H1 (cell line): ENCODE data around the gene CTTNBP2. TPM values are rescaled to one million over a fixed set of nuclear protein-coding genes. Genes with fewer than 3 reads are reported as not detected.

Experiments used
- CTCF ChIA-PET: fragments of 300-600 bp; sonication (Branson Sonifier 250); formaldehyde crosslinking; loops from one replicate; lab custom pipeline; 2021; ENCODE audit not compliant: partially characterized antibody; lab: Charles Lee
- POLR2A ChIA-PET: fragments of 300-600 bp; sonication (Branson Sonifier 250); formaldehyde crosslinking; loops from one replicate; lab custom pipeline; 2021; ENCODE audit warnings: inconsistent platforms; ENCODE audit not compliant: partially characterized antibody; lab: Charles Lee
- DNase-seq, 2 experiments: peaks; one replicate each; pipeline versions ENCODE4 v3.0.0 to v3.0.0-alpha.2; 2010 to 2022; ENCODE audit warnings: low spot score in 2 of 2, low read depth in 1 of 2, mixed read lengths in 1 of 2
- FAIRE-seq: peaks from 2 replicates; lab custom pipeline; 2011; peaks lifted over from hg19 to GRCh38; lab: Jason Lieb, UNC
- H2AFZ ChIP-seq: 2 replicates; pipeline ENCODE4 v1.8.1; 2012; ENCODE audit warnings: low read length, inconsistent platforms
- H2AK5ac ChIP-seq: 2 replicates; pipeline ENCODE4 v1.6.1; 2013; ENCODE audit warnings: low read depth, low read length
- H2BK120ac ChIP-seq: replicated peaks from 2 replicates; pipeline ENCODE3; 2013; ENCODE audit warnings: low read depth, low read length, inconsistent platforms
- H2BK12ac ChIP-seq: 2 replicates; pipeline ENCODE4 v1.6.1; 2013; ENCODE audit warnings: low read depth, low read length
- H2BK15ac ChIP-seq: 2 replicates; pipeline ENCODE4 v1.6.1; 2013; ENCODE audit warnings: low read length
- H2BK20ac ChIP-seq: 2 replicates; pipeline ENCODE4 v1.6.1; 2013; ENCODE audit warnings: low read length
- H2BK5ac ChIP-seq: 2 replicates; pipeline ENCODE4 v1.6.1; 2013; ENCODE audit warnings: low read depth, low read length
- H3K14ac ChIP-seq: 2 replicates; pipeline ENCODE4 v1.6.1; 2013; ENCODE audit warnings: inconsistent platforms; ENCODE audit not compliant: insufficient read length
- H3K18ac ChIP-seq: 2 replicates; pipeline ENCODE4 v1.6.1; 2013; ENCODE audit warnings: low read length; ENCODE audit errors: extremely low read depth
- H3K23ac ChIP-seq: 2 replicates; pipeline ENCODE4 v1.6.1; 2013; ENCODE audit warnings: inconsistent platforms; ENCODE audit not compliant: insufficient read length
- H3K23me2 ChIP-seq: 2 replicates; pipeline ENCODE4 v1.6.1; 2013; ENCODE audit warnings: low read depth, low read length
- H3K27ac ChIP-seq: 2 replicates; pipeline ENCODE4 v1.6.1; 2011; ENCODE audit warnings: low read depth, low read length, inconsistent platforms
- H3K27me3 ChIP-seq, 4 experiments: replicated peaks in 1 of 4; 1 replicate in 1 of 4; 2 replicates in 3 of 4; pipeline versions ENCODE4 v1.6.1 to v1.8.1; 2011 to 2013; ENCODE audit warnings: low read length in 3 of 4, mild to moderate bottlenecking in 3 of 4, inconsistent platforms in 2 of 4, mixed read lengths in 2 of 4, moderate library complexity in 1 of 4; ENCODE audit not compliant: control insufficient read depth in 3 of 4, insufficient read depth in 3 of 4; ENCODE audit errors: extremely low read depth in 1 of 4
- H3K36me3 ChIP-seq, 4 experiments: 2 replicates each; pipeline versions ENCODE4 v1.6.1 to v1.8.1; 2011 to 2013; ENCODE audit warnings: mild to moderate bottlenecking in 4 of 4, low read length in 3 of 4, moderate library complexity in 2 of 4, control low read depth in 1 of 4, inconsistent platforms in 1 of 4; ENCODE audit not compliant: insufficient read depth in 4 of 4, control insufficient read depth in 2 of 4
- H3K4ac ChIP-seq: replicated peaks from 2 replicates; pipeline ENCODE3; 2013; ENCODE audit warnings: low read length, low read depth, mixed read lengths, inconsistent platforms; ENCODE audit not compliant: insufficient read length
- H3K4me1 ChIP-seq, 4 experiments: replicated peaks in 1 of 4; 1 replicate in 1 of 4; 2 replicates in 3 of 4; pipeline versions ENCODE4 v1.6.1 to v1.8.1; 2011 to 2013; ENCODE audit warnings: low read length in 3 of 4, inconsistent platforms in 2 of 4, mixed read lengths in 1 of 4; ENCODE audit not compliant: insufficient read depth in 4 of 4, control insufficient read depth in 3 of 4
- H3K4me2 ChIP-seq, 2 experiments: 2 replicates each; pipeline versions ENCODE4 v1.6.1 to v1.8.1; 2011 to 2013; ENCODE audit warnings: low read depth in 2 of 2, low read length in 2 of 2, control low read depth in 1 of 2, inconsistent platforms in 1 of 2, mild to moderate bottlenecking in 1 of 2; ENCODE audit not compliant: insufficient read depth in 1 of 2
- H3K4me3 ChIP-seq, 4 experiments: fragments of 200-600, 300-600 bp in 1 of 4; sonication (generic), shearing (Covaris generic), sonication (Bioruptor Twin) in 1 of 4; 2 replicates each; pipeline versions ENCODE4 v1.5.1 to v1.8.1; 2011 to 2016; ENCODE audit warnings: low read length in 4 of 4, low read depth in 3 of 4, control low read depth in 2 of 4, inconsistent platforms in 2 of 4, mild to moderate bottlenecking in 2 of 4, mixed read lengths in 1 of 4, moderate library complexity in 1 of 4; ENCODE audit not compliant: insufficient read depth in 2 of 4; ENCODE audit errors: extremely low read depth in 1 of 4
- H3K56ac ChIP-seq: replicated peaks from 2 replicates; pipeline ENCODE3; 2013; ENCODE audit warnings: low read depth, mild to moderate bottlenecking, mixed read lengths, low read length, inconsistent platforms; ENCODE audit not compliant: insufficient read length
- H3K79me1 ChIP-seq: 2 replicates; pipeline ENCODE4 v1.6.1; 2013; ENCODE audit warnings: low read depth, low read length, control low read depth
- H3K79me2 ChIP-seq, 2 experiments: 2 replicates each; pipeline versions ENCODE4 v1.6.1 to v1.8.1; 2012 to 2013; ENCODE audit warnings: low read length in 2 of 2, mild to moderate bottlenecking in 2 of 2, inconsistent platforms in 1 of 2; ENCODE audit not compliant: insufficient read depth in 2 of 2, control insufficient read depth in 1 of 2
- H3K9ac ChIP-seq, 4 experiments: replicated peaks in 1 of 4; 1 replicate in 1 of 4; 2 replicates in 3 of 4; pipeline versions ENCODE4 v1.6.1 to v1.8.1; 2011 to 2013; ENCODE audit warnings: low read depth in 3 of 4, low read length in 3 of 4, control low read depth in 2 of 4, mild to moderate bottlenecking in 2 of 4, moderate library complexity in 2 of 4, inconsistent platforms in 1 of 4; ENCODE audit errors: extremely low read depth in 1 of 4
- H3K9me3 ChIP-seq, 2 experiments: 2 replicates each; pipeline versions ENCODE4 v1.6.1 to v1.8.1; 2012 to 2013; ENCODE audit warnings: mild to moderate bottlenecking in 2 of 2, moderate library complexity in 2 of 2, control low read depth in 1 of 2, inconsistent platforms in 1 of 2, low read depth in 1 of 2, low read length in 1 of 2, mixed read lengths in 1 of 2; ENCODE audit not compliant: insufficient read depth in 2 of 2
- H4K20me1 ChIP-seq, 2 experiments: replicated peaks in 1 of 2; 2 replicates each; pipeline versions ENCODE3 to v1.8.1; 2011 to 2013; ENCODE audit warnings: inconsistent platforms in 2 of 2, low read length in 2 of 2, mild to moderate bottlenecking in 1 of 2; ENCODE audit not compliant: insufficient read depth in 2 of 2, control insufficient read depth in 1 of 2
- H4K5ac ChIP-seq: 2 replicates; pipeline ENCODE4 v1.6.1; 2013; ENCODE audit warnings: low read length, low read depth, mixed read lengths, inconsistent platforms; ENCODE audit not compliant: insufficient read length
- H4K8ac ChIP-seq: 2 replicates; pipeline ENCODE4 v1.8.0; 2013; ENCODE audit warnings: mild to moderate bottlenecking, moderate library complexity, low read length, inconsistent platforms; ENCODE audit not compliant: insufficient read depth; ENCODE audit errors: extremely low read depth
- H4K91ac ChIP-seq: replicated peaks from 2 replicates; pipeline ENCODE3; 2013; ENCODE audit warnings: low read length, mixed read lengths, inconsistent platforms; ENCODE audit not compliant: insufficient read length
- WGBS, 2 experiments: shearing (Covaris generic) in 1 of 2; methylation state at CpG; one replicate each; pipeline versions ENCODE4 v1.1.6 to v1.1.7; 2013 to 2015; ENCODE audit warnings: low lambda C conversion rate in 2 of 2, mixed read lengths in 2 of 2, inconsistent platforms in 1 of 2, low coverage in 1 of 2, missing lambda C conversion rate in 1 of 2; ENCODE audit not compliant: insufficient replicate concordance in 2 of 2, insufficient coverage in 1 of 2, insufficient read length in 1 of 2; ENCODE audit errors: extremely low coverage in 1 of 2, missing lambda C conversion rate in 1 of 2; 5-methylcytosine and 5-hydroxymethylcytosine counted together
- polyA plus RNA-seq, 7 experiments: library from polyadenylated mRNA; depleted of rRNA in 3 of 7; stranded (reverse) in 5 of 7; unstranded in 2 of 7; fragments of >200 nt in 5 of 7; fragments of 200-250 nt in 2 of 7; gene quantifications; 1 replicate in 5 of 7; 2 replicates in 1 of 7; 4 replicates in 1 of 7; pipeline versions ENCODE4 v1.2.1 to v1.2.3, GENCODE V29; 2011 to 2013; ENCODE audit warnings: missing spikeins in 2 of 7, mixed read lengths in 2 of 7
- total RNA-seq: library from RNA; stranded (reverse); fragmentation: NEBNext Ultra II Directional; extraction: Animal tissue kit (Norgen Biotek cat#: 25700); gene quantifications from 2 replicates; pipeline ENCODE4 v1.2.1, GENCODE V29; 2021

The CTTNBP2 gene
- total and polyA plus RNA-seq, 2 of the 8 experiments (the other 6 are each of a cell fraction or from before 2014, with no cell fraction given): 15.3 to 35.1 TPM

GRCh38 chr7:117741962-117742361 lies 131.3 kb downstream of the CTTNBP2 start:
- Histone ChIP-seq H2BK20ac (no peak overlapping the region), H3K79me2 (no peaks in the 10 kb centered on the region), H3K4ac (no peak overlapping the region), H2BK12ac (no peak overlapping the region), H3K27me3 (no peaks in the 10 kb centered on the region), H3K27ac (no peak overlapping the region), H3K9me3 (no peaks in the 10 kb centered on the region), H3K23me2 (no peaks in the 10 kb centered on the region), H4K8ac (no peak overlapping the region), H3K4me1 (no peaks in the 10 kb centered on the region), H3K14ac (no peak overlapping the region), H4K20me1 (no peaks in the 10 kb centered on the region), H2BK5ac (no peak overlapping the region), H3K18ac (no peak overlapping the region), H2AK5ac (no peak overlapping the region), H4K5ac (no peak overlapping the region), H3K4me2 (no peak overlapping the region), H3K23ac (no peak overlapping the region), H3K56ac (no peak overlapping the region), H2AFZ (no peak overlapping the region), H3K36me3 (peaks cover 0 to 35% (median 17%) of the 10 kb centered on the region in 4 experiments; a peak in 5 of 8 replicates), H4K91ac (no peak overlapping the region), H3K9ac (no peak overlapping the region), H2BK120ac (no peak overlapping the region), H3K79me1 (no peaks in the 10 kb centered on the region; the same call in 1 of the 2 replicates), H2BK15ac (no peak overlapping the region), H3K4me3 (no peak overlapping the region)
- 95% methylated on average over 4 of the region's 4 CpGs; no CpG with 5 or more reads in 1 of the 2 experiments for WGBS, 2 experiments
- ChIA-PET POLR2A (interaction anchor here (1.0 kb wide), 1 partner anchor 11 kb away, joined by 3 read pairs; no protein-coding TSS in a partner anchor), CTCF (interaction anchor here (0.5 to 1.7 kb wide), 3 partner anchors 9 to 178 kb away, joined by 3 to 7 read pairs (median 4); no protein-coding TSS in a partner anchor)
- FAIRE-seq (no peak), DNase-seq (no peak)
